Renal cortex interstitium (tissue), 11 donors: ENCODE measurements around the gene RARA. TPM values are rescaled to one million over a fixed set of nuclear protein-coding genes. Genes with fewer than 3 reads are reported as not detected.
A peak's percentile ranks its signal among the peaks of the same experiment; 100 is the strongest.

Experiments
- DNase-seq, 11 donors: peaks; one replicate each; pipeline ENCODE4 v3.0.0-alpha.2; 2013; ENCODE audit warnings: low read depth in 9 of 11, low spot score in 4 of 11; ENCODE audit errors: extremely low read depth in 1 of 11
- polyA plus RNA-seq, 3 donors: library from polyadenylated mRNA; unstranded; fragments of 120-200 nt; gene quantifications; one replicate each; pipeline ENCODE4 v1.2.1, GENCODE V29; 2013; ENCODE audit not compliant: insufficient read length in 3 of 3

The RARA gene
- polyA plus RNA-seq, 3 donors, result 37.9 to 41.5 (median 41.0) TPM

DNA sequence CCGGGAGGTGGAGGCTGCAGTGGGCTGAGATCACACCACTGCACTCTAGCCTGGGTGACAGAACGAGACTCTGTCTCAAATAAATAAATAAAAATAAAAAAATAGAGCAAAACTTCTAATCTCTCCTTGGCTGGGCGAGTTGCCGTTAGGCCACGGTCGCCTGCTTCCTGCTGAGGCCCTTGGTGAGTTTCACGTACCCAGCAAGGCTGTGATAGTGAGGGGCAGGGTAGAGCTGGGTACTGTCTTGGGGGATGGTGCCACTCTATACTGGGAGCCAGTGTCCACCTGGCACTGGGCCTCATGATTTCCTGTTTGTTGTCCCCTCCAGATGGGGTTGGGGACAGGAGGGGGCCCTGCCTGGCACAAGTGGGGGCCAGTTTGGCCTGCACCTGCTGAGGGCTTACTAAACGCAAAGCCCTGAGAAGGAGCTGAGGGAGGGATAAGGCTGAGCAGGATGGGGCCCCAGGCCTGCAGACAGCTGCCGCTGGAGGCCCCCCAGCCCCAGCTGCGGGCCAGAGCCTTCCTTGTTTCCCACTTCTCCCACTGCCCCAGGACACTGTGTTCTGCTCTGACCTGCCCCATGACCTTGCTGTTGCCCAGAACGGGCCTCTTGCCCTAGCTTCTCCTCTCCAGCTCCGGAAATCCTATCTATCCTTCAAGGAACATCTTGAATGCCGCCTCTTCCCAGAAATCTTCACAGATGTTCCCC, 30.1 kb downstream of the RARA start:
- DNase-seq, result no peak

DNA sequence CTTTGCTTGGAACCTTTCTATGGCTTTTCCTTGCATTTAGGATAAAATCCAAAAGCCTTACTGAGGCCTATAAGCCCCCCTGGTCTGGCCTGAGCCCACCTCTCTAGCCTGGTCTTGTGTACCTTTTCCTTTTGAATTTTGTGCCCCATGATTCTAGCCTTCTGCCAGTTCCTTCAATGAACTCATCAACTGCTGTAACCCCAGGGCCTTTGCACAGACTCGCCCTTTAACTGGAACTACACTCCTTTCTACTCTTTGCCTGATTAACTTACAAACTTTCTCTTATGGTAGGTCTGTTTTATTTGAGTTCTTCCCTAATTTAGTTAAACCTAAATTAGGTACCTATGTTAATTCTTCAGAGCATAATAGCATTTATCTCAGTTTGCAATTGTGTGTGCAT, 31.3 kb downstream of the RARA start:
- no peak for DNase-seq

DNA sequence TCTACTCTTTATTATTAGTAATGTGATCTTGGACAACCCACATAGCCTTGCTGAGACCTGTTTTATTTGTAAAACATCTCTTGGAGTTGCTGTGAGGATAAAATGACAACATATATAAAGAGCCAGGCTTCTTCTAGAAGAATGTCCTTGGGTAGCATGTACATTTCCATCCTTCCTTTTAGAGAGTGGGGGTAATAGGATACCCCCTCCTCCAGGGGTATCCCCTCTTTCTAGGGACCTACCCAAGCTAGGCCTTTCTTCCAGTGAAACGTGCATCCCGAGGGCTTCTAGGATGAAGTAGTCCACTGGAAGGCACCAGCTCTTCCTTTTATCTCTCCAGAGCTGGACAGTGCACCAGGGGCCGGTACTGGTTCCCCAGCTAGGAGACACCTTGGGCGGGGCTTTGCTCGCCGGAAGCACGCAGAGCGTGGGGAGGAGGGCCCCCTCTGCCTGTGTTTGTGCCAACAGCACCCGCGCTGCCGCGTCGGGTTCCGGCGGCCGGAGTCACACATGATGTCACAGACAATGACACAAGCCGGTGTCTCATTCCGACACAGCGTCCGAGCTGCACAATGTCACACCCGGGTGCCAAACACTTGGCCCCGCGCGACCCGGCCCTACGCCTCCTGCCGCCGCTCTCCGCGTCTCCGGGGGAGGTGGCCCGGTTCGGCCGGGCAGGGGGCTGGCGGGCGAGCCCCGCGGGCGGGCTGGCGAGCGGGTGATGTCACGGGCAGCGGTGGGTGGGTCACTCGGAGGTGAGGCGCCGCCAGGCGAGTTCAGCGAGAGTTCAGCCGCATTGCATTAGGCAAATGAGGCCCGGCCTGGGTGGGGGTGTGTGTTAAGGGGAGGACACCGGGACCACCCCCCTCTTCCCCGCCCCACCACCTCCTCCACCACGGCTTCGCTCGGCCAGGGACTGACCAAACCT, 32.2 kb downstream of the RARA start:
- peak in 5 of 11 donors; percentile 75 to 82 (median 77) for DNase-seq

DNA sequence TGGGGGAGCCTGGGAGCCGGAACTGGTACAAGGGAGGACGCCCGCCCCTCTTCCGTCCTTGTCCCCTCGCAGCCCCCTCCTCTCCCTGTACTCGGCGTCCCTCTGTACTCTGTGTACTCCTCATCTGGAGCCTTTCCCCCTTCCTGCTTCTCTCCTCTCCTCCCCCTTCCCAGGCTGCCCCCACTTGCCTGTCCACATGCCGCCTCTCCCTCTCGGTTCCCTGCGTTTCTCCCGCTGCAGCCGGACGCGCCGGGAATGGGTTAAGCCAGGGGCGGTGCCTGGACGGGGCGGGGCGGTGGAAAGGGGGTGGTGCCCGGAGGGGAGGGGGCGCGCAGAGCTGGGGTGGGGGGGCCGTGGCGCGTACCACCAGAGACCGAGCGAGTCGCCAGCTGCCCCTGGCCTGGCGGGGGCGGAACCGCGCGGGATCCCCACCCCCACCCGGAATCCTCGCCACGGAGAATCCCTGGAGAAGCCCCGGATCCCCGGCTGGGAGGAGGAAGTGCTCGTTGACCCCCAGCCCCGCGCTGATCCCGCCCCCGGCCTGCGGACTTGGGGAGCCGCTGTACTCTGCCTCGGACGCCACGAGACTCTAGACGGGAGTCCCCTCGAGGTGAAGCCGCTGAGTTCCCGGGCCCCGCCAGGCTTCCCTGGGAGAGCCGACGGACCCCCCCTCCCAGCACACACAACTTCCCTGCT, 33.0 kb downstream of the RARA start:
- DNase-seq, result peak in 3 of 11 donors; percentile 74 to 79 (median 75)

DNA sequence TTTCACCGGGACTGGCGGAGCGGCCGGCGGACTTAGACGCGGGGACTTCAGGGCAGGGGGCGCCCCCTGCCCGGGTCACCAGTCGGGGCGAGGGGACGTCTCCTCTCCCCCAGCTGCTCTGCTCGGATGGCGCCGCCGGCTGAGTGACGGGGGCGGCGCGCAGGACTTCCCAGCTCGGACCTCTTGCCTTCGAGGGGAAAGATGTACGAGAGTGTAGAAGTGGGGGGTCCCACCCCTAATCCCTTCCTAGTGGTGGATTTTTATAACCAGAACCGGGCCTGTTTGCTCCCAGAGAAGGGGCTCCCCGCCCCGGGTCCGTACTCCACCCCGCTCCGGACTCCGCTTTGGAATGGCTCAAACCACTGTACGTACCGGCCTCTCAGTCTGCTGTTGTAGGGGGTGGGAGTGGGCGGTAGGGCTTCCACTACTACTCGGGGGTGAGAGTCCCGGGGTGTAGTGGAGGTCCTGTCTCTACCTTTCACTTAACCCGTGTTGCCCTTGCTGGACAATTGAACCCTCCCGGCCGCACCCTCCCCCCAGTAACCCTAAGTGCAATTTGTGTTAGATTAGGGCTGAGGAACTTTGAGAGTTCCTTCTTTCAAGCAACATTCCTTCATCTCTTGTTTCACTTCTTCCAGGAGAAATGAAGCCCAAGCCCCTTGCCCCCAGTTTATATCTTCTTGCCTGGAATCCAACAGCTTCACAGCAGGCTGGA, 33.7 kb downstream of the RARA start:
- no peak for DNase-seq

DNA sequence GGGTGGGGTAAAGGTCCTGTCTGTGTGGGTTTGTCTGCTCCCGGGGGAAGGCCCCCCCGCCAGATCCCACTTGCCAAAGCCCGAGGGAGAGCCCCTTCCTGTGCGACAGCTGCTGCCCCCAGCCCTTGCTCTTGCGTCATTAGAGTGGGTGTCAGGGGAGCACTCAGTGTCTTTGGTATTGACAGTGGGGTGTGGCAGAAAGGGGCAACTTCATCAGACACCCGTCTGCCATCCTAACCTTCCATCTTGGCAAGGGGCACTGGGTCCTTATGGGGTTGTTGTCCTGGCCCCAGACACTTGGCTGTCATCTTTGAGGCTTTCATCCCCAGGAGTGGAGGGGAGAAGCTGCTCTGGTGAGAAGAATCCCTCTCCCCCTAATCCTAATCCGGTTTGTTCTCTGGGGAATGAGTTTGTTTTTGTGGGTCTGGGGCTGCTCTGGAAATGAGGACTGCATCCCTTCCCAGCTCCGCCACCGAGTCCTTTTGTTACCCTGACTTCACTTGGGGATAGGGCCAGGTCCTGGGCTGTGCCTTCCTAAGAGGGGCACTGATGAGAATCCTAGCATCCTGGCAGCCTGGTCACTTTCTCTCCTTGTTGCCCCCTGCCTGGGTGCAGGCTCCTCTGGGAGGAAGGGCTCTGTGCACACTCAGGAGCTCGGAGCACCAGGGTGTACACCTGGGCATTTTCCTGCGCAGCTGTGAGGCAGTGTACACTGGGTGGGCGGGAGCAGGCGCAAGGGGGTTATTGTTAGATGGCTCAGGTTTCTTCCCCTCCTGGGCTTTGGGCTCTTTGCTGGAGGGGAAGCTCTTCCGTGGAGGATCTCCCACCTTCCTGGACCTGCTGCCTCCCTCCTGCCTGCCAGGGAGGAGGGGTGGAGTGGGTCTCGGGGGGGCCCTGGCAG, 34.5 kb downstream of the RARA start:
- no peak for DNase-seq

DNA sequence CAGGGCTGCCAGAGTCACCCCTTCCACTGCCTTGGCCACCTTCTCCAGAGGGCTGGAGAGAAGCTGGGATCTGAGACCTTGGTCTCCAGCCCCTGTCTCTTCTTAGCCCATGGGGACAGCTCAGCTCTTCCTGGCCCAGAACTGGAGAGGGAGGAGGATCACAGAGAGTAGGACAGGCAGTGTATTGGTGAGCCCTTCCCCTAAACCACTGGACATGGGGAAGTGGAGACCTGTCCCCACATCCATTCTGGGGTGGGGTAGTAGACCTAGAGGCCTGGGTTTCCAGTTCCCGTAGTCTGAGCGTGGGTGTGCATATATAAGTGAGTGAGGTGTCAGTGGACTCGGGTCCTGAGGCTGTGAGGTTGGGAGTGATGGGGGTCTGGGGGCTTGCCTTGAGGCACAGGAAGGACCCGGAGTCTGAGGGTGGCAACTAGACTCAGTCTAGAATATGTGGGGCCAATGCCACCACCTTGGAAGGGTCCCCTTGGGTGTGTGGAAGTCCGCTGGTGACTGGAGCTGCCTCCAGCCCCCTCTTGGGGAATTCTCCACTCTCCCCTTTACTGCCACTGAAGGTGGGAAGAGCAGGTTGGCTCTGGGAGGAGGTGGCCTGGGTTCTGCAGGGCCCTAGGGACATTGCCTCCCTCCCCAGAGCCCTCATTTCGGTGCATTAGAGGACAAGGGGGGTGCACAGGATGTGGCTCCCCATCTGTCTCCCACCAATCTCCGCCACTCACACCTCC, 35.6 kb downstream of the RARA start:
- no peak for DNase-seq

DNA sequence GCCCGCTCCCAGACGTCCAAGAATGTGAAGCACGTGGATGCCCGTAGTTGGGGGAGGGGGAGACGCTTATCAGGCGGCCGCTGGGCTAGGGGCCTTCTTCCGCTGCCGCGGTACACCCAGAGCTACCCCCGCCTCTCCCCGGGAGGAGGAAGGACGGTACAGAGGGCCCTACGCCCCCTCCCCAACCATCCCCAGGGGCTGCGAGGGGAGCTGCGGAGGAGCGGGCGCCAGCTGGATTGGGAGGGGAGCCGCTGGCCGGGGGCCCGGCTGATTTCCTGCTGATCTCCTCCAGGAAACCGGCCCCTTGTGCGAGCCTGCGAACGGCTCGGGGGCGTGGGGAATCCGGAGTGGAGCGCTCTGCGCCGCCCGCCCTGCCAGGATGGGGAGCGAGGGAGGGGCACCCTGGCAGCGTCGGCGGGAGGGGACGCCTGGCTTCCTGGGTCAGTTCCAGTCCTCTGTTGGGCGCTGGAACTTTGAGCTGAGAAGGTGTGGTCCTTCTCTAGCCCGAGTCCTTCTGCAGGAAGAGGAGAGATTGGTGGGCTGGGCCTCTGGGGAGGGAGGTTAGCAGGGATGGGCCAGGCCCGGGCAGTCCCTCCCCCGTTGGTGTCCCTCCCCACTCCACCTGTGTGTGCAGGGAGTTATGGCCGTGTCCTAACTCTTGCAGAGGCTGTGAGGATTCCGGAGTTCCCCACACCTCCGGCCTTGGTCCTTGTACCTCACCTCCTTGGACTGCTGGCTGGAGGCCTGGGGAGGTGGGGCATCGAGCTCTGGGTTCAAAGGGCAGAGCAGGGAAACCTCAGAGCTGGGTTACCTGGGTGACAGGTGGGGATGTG, 36.4 kb downstream of the RARA start:
- DNase-seq, result peak in 2 of 11 donors; percentile 66 to 68

DNA sequence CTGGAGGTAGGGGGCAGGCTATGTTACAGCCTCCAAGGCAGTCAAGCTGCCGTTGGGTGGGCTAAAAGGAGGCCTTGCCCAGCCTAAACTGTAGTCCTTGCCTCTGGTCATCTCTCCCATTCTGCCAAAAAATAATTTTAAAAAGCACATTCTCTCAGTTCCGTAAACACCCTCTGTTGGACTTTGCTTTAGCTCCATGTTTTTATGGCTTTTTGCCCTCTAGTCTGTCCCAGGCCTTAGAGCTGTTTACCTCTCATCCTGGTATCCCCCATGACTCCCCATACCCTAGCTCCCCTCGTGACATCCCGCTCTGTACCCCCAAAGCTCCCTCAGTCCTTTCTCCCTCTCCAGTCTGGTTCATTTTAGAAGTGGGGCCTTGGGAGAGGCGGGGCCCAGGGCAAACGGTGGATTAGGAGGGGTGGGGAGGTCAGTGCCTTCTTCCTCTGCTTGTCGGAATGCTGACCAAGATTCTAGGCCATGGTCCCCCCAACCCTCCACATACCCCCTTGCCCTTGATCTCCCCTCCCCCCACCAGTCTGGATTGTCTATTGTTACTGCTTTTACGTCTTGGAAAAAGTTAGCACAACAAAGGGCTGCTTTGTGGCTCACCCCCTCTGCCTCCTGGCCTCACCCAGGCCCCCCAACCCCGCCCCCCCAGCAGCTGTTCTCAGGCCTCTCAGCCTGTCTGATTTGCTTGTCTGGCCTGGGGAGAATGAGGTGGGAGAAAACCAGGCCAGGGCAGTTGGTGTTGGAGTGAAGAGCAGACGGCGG, 37.2 kb downstream of the RARA start:
- no peak for DNase-seq

DNA sequence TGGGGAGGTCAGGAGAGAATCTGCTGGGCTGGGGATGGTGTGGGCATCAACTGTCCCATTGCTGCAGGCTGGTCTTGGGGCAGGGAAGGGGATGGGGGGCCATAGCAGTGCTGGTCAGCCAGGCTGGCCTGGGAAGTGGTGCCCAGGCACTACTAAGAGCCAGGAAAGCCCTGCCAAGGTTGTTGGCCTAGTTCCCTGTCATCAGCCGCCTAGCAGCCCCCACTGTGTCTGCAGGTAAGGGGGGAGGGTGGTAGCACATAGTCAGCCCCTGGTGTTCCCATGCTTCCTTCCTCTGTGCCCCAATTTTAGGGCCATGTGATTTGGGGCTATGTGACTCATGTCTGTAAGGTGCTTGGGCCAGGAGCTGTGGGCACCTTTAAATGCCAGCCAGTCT, 37.8 kb downstream of the RARA start:
- DNase-seq, result no peak

DNA sequence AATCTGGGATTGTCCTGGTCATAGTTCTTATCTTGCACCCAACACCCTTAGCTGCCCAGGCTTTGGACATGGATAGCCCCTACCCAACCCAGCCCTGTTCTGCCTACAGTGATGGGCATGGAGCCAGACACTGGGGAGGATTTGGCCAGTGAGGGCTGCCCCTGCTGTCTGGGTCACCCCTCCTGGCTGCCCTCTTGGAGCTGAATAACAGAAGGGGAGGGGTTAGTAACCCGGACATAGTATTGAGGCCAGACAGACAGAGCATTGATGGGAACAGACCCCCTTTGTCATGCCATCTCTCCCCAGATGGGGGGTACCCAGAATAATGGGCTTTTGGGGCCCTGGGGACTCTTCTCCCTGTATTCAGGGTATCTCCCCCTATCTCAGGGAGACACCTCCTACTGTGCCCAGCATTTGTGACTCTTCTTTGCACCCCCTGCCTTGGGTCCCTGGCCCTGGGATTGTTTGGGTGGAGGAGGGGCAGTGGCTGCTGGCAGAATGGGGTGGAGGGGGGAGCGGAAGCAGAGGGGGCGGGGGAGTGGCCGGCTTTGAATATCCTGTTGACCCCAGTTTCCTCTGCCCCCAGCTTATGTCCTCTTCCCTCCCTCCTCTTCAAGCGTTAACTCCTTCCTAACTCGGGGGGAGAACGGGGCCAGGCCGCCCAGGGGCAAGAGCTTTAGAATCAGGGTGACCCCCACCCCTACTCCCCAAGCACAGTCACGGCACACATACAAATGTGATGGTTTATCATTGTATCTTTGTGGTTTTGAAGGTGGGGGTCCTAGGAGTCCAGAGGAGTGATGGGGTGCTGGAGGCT, 38.5 kb downstream of the RARA start:
- DNase-seq, result no peak

DNA sequence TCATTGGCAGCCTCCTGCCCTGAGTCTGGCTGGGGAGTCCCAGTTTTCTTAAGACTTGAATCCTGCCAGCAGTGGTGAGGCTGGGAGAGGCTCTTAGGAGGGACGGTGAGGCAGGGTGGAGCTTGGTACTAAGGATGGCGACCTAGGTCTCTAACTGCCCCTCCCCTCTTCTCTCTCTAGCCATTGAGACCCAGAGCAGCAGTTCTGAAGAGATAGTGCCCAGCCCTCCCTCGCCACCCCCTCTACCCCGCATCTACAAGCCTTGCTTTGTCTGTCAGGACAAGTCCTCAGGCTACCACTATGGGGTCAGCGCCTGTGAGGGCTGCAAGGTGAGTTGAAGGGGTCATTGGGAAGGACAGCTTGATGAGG, 39.1 kb downstream of the RARA start:
- no peak for DNase-seq

DNA sequence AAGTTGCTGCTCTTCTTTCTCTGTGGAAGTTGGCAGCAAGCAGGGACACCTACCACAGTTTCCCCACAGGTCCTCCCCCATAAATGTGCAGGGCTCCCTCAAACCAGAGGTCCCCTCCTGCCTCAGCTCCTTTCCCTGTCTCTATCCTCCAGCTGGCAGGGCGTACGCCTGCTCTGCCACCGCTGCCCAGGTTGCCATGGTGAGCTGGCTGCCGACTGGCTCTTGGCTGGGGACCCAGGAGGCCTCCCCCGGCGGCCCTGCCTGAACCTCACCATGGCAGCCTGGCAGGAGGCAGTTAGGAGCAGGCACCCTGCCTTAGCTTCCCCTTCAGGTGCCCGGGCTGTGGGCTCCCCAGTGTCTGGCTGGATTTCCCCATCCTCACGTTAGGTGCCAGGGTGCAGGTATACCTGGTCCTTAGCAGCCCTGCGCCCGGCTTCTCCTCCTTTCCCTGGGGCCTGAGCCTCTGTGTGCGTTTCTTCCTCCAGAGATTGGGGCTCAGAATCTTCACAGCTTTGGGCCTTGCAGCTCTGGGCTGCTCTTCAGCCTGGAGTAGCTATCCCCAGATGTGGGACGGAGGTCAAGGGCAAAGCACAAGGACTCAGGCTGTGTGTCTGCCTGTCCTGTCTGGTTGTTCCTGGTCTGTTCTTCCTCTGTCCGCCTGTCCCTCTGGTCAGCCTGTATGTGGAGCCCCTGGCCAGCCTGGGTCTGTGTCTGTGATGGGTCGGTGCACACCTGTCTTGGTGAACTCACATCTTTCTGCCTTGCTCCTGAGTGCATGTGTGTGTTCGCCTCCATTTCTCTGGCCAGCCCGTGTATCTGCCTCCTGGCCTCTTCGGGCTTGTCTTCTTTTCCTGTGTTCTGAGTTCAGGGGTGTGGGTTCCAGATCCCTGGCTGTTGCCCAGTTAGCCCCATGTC, 39.8 kb downstream of the RARA start:
- DNase-seq, result no peak

DNA sequence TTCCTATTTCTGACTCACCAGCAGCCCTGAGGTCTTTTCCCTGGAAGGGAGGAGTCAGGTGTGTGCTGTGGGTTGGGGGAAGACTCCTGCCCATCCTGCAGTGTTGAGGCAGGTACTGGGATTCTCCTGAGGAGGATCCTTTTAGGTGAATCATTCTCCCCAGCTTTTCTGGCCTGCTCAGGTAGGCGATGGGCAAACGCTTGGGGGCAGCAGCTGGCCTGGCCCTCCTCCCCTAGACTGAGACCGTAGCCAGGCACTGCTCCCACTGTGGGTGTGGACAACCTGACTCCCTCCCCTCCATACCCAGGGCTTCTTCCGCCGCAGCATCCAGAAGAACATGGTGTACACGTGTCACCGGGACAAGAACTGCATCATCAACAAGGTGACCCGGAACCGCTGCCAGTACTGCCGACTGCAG, 40.5 kb downstream of the RARA start:
- no peak for DNase-seq
